GM12891 (cell line): ENCODE measurements around the gene SCN4A.

Source experiments
- POLR2A ChIP-seq: IDR thresholded peaks from 2 replicates; pipeline ENCODE4 v1.6.1; 2011; ENCODE audit warnings: low read depth, low read length, control low read depth
- POLR2AphosphoS5 ChIP-seq: IDR thresholded peaks from 2 replicates; pipeline ENCODE4 v1.6.1; 2011; ENCODE audit warnings: low read depth, low read length, control low read depth
- POU2F2 ChIP-seq: IDR thresholded peaks from 2 replicates; pipeline ENCODE4 v1.6.1; 2011; ENCODE audit warnings: low read depth, mild to moderate bottlenecking, control low read depth, low read length, moderate library complexity

DNA sequence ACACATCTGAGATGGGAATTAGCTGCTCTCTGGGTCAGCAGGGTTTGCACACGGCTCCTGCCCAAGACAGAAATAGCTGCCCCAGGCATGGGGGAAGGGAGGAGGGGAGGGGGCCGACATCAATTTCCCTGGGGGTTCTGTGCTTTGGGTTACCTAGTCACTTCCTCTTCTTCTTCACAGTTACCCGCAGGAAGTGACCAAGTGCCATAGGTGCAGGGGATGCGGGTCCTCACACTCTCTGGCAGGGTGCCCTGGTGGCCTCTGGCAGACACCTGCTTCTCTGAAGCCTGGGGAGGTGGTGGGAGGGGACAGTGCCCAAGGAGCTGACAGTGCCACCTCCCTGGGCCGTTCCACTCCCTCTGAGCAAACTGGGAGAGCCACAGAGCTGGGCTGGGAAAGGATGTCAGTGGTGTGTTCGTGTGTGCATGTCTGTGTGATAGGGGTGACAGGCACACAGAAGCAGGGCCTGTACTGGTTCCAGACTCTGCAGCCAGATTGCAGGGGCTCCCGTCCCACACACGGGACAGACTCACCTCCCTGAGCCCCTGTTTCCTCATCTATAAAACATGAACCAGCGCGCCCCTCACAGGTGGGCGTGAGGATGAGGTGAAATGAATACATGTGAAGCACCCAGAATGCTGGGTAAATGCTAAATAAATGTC, 18.2 kb downstream of the SCN4A start:
- TF ChIP-seq POLR2AphosphoS5, result no peak
- no peak for TF ChIP-seq POLR2A
- TF ChIP-seq POU2F2, result no peak
